GM18526 (cell line): ENCODE results near the gene SKI.

ENCODE experiments used
- POLR2A ChIP-seq: IDR thresholded peaks from 3 replicates; pipeline ENCODE4 v1.6.1; 2011; ENCODE audit not compliant: insufficient read length; ENCODE audit errors: extremely low read depth

Gene SKI

DNA sequence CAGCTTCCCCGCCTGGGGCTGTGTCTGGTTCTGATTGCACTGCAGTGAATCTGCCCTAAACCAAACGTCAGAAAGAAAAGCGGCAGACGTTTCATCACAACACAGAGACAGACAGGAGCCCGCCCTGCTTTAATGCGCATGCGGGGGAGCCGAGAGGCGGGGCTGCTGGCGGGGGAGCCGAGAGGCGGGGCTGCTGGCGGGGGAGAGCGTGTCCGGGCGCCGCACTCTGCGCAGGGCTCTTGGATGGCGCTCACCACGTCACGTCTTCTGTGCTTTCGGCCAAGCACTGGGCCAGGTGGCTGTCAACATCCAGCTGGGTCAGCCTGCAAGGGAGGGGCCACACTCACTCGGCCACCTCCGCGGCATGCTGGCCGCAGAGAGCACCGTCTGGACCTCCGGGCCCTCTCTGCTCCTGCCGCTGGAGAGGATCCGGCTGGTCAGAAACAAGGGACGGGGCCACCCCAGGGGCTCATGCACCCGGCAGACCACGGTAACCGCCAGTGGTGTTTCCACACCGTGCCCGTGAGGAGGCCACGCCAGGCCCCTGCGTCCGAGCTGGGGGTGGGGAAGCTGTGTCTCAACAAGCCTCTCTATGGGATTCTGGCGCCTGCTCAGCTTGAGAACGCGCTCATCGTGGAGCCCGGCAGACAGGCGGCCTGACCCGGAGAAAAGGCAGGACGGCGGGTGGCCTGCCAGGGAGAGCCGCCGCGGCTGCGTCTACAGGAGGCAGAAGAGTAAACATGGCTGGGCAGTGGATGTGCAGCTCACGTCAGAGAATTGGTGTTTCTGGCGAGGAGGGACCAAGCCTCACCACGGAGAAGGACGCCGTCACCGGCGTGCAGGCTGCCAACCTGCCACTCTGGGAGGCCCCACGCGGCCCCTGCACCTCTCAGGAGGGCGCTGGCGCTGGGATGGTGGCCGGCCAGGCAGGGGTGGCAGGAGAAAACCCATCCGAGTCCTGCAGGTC, 38.4 kb upstream of the SKI start:
- no peak for TF ChIP-seq POLR2A

DNA sequence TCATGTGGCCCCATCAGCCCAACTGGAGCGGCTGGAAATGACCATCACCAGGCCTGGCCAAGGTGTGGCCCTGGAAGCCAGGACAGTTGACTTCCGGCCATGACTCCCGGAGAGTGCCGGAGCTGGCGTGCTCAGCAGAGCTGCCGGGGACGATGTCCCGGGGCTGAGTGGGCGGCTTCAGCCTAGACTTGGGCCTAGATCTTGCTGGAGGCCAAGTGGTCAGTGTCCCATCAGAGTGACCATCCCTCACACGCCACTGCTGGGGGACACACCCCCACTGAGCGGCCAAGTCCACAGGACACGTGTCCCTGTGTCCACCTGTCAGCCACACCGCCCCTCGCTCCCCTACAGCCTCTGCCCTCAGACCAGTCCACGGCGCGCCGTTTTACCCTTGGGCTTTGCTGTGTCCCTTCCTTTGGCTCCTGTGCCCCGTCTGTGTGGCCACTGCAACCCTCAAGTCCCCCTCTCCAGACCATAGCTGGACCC, 37.6 kb upstream of the SKI start:
- no peak for TF ChIP-seq POLR2A

DNA sequence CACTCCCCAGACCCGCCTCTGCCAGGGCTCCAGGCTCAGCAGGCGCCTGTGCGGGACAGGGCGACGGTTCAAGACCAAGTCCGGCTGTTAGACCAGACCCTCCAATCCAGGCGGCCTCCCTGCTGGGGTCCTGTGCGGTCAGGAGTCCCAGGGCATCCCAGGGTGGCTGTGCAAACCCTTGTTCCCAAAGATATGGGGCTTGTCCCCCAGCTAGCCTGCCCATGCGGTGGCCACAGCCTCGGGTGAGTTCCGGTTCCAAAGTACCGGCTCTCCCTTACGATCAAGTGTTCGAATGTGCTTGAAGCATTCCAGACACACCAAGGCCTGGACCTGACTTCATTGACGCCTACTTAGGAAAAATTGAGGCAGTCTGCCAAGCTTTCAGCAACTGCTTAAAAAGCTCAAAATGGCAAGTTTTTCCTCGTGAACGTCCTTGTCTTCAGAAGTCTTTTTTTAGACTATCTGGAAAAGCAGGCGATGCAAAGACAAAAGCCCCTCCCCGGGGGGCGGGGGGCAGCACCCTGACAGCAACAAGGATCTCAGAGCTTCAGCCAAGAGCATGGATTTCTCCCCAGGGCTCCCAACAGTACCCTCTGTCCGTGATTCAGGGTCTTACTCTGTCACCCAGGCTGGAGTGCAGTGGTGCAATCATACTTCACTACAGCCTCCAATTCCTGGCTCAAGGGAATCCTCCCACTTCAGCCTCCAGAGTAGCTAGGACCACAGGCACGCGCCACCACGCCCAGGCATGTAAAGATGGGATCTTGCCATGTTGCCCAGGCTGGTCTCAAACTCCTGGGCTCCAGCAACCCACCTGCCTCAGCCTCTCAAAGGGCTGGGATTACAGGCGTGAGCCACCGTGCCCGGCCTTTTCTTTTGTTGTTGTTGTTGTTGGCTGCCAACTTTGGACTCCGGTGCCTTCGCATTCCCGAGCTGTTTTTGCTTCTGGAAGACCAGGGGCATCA, 35.8 kb upstream of the SKI start:
- TF ChIP-seq POLR2A: no peak

DNA sequence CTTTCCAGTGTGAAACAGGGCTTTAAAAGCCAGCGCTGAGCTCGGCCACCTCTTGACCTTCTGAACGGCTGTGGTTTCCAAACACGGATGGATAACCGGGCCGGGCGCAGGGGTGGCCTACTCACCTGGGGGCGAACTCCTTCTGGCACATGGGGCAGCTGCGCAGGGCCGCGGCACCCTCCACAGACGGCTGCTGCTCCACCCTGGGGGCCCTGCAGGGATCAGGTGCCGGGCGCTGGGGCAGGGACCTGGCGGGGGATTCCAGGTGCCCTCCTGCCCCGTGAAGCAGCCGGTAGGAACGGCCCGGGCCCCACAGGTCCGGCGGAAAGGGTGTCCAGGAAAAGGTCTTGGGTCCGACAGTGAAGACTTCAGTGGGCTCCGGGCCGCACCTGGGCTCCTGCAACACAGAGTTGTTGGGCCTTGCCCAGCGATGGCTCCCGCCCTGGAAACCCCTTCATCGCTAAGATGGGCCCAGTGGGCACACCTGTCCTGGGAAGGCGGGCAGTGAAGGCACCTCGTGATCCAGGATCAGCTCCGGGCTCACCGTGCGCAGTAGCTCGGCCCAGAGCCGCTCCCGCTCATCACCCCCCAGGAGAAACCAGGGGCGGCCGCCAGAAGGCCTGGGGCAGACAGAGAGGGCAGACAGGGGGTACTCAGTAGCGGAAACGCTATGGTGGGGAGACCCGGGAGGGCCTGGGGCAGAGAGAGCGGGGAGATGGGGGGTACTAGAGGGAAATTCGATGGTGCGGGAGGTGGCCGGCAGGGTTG, 34.4 kb upstream of the SKI start:
- TF ChIP-seq POLR2A: no peak

DNA sequence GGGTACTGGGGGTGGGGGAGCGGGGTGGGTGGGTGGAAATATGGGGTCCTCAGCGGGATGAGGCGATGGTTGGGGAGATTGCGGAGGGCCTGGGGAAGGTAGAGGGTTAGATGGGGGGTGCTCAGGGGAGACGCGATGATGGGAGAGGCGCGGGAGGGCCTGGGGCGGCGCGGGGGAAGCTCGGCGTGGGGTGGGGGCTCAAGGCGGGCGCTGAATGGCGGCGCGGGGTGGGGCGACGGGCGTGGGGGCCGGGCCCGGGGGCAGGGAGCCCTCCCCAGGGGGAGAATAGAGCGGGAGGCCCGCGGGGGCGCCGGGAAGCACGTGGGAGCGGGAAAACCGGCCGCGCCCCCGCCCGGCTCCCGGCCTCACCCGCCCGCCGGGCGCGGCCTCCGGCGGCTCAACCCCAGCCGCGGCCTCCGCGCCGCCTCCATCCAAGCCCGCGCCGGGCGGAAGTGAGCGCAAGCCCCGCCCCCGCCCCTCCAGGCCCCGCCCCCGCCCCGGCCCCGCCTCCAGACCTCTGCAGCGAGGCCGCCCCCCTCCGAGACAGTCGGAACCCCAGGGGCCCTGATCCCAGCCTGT, 33.7 kb upstream of the SKI start, which contains the start of gene FAAP20:
Gene FAAP20, minus strand, starts transcription at position 454 of the 579 bp plus-strand sequence. Its CDS starts 23 bp downstream, at position 431.
- TF ChIP-seq POLR2A: peak; percentile 56

DNA sequence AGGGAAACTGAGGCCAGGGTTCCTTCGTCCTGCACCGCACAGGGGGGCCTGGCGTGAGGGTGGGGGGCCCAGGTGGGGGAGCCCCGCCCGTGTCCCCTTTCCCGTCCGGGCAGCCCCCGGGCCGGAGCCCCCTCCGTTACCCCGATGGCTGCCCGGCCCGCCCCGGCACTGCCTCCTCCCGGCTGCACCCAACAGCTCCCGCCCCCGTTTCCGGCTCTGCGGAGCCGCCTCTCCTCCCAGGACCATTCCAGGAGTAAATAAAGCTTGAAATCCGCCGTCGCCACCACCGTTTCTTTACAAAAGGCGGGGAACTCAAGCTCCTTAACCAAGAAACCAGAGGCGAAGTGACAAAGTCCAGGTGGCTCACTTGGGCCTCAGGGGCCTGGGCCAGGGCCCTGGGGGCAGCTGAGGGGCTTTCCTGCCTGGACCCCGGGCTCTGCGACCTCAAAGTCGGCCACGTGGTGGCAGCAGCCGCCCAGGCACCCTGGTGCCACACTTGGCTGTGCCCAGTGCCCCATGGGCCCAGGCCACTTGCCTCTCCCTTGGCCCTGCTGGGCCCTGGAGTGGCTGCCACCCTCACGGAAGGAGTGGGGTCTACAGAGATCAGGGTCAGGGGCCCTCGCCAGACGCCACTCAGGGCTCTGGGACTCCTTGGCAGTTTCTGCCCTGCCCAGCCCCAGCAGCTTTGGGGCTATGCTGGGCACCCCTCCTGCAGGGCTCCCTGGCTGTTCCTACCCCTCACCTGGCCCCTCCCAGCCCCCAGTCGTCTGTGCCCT, 33.0 kb upstream of the SKI start:
- no peak for TF ChIP-seq POLR2A

DNA sequence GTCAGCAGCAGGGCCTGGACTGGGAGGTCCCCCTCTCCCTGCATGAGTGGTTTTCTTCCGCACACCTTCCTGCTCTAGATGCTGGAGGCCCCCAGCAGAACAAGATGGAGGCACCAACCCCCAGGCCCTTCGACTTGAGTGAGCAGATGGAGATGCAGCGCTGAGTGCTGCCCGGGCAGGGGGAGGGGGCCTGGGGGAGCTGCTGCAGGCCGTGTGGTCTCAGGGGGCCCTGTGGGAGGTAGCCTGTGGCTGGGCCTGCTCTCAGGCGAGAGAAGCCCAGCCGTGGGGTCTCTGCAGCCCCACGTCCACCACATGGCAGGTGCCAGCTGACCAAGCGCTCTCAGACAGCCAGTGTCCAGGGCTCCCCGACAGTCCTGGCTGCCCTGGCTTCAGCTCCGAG, 32.3 kb upstream of the SKI start:
- TF ChIP-seq POLR2A: no peak

DNA sequence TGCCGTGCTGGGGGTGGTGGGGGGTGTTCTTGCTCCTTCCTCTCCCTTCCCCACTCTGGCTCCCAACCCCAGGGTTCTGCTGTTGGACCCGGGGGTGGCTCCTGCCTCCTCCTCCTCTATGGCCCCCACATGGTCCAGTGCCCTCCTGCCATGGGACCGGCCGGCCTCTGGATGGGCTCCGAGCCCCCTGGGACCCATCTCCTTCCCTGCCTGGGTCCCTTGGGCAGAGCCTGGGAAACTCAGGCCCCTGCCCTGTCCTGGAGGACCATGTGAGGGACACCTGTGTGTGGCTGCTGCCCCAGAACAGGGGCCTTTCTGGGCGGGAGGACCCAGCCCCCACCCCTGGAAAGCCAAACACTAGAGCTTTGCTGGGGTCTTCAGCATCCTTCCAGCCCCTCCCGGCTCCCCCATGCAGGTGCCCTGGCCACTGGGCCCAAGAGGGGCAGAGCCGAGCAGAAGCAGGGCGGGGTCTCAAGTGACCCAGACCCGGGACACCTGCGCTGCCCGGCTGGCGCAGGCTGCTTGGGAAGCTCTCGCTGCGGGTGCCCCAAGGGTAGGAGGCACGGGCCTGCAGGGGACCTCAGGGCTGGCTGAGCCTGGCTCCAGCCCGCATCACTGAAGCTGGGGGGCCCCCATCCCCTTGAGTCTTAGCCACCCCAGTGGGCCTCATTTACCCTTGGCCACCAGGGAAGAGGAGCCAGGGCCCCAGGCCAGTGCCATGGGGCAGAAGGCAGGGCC, 31.0 kb upstream of the SKI start:
- no peak for TF ChIP-seq POLR2A

DNA sequence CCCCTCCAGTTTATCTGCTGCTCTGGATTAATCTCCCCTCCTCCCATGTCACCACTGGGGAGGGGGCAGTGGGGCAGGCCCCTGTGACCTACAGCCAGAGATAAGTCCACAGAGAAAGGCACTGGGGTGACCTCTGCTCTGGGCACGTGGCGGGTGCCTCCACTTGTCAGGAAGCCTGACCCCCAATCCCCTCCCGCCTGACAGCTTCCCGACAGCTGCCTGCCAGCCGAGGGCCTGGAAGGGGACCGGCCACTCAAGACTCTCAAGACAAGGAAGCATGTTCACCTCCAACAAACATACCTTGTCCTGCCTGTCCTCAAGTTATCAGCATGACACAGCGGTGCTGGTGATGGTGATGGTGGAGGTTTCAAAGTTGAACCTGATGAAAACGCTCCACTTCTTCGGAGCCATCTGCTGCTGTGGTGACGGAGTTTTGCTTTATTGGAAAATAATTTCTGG, 30.4 kb upstream of the SKI start:
- TF ChIP-seq POLR2A: no peak

DNA sequence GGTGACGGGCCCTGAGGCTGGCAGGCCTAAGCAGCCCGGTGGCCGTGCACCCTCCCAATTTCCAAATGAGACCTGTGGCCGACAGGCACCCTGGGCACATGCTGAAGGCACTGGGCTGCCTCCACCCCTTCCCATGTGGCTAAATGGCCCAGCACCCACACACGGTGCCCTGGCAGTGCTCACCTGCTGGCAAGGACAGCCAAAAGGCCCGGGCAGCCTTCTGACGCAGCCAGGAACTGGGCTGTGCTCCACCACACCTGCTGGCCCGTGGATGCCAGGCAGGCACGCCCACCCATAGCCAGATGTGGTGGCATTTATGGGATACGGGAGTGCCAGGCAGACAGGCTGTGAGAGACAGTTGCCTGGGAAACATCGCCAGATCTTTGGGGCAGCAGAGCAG, 29.5 kb upstream of the SKI start:
- TF ChIP-seq POLR2A: no peak

DNA sequence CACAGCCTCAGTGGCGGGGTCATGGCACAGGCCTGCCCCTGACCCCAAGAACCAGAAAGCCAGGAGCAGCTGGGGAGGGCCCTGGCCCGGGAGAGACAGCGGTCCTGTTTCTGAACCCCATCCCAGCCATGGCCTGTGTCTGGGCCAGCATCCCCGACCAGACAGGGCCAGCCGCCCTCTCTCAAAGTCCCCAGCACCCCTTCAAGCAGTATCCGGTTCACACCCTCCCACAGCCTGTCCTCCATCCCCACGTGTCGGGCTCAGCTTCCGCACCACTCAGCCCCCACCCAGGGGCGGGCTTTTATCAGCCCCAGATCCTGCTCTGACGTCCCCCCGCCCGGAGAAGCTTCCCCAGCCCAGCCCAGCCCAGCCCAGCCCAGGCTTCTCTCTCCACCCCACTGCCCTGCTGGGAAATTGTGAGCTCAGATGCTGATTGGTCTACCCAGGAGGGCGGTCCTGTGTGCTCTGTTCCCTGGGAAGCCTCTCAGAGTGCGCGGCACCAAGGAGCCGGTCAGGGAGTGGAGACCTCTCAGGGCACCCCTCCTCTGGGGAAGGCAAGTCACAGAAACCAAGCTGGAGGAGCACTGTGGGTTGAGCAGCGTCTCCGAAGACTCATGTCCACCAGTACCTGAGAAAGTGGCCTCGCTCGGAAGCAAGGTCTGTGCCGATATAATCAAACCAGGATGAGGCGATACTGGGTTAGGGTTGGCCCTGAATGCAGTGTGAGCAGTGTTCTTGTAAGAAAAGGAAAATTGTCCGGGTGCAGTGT, 28.9 kb upstream of the SKI start:
- peak; percentile 31 for TF ChIP-seq POLR2A

DNA sequence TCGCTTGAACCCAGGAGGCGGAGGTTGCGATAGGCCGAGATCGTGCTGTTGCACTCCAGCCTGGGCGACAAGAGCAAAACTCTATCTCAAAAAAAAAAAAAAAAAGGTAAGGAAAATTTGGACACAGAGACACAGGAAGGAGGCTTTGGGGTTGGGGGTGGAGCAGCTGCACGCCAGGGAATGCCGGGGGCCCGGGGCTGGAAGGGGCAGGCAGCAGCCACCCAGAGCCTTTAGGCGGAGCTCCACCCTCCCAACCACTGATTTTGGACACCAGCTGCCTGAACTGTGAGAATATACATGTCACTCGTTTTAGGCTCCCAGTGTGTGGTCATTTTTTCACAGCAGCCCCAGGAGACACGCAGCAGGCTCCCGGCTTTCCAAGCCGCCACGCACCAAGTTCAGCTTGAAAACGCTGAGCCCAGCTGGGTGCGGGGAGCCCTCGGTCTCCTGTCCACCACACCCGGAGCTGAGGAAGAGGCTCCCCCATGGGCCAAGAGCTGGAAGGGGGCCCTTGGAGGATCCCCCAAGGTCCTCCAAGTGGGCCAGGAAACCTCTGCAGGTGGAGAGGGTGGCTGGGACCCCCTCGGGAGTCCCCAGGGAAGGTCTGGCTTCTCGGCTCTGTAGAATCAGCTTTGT, 27.7 kb upstream of the SKI start:
- no peak for TF ChIP-seq POLR2A
